GM23338 (cell line): ENCODE data around the gene GPNMB.

Source experiments
- CREB1 ChIP-seq: fragments of 250-450 bp; sonication (Bioruptor Pico); IDR thresholded peaks from 2 replicates; pipeline ENCODE4 v1.5.0; 2020; ENCODE audit warnings: low read depth, mild to moderate bottlenecking, moderate library complexity
- EZH2 ChIP-seq: fragments of 200-600 bp; sonication (generic); IDR thresholded peaks from one replicate; pipeline ENCODE4 v1.8.0; 2017; ENCODE audit warnings: antibody characterized with exemption, mild to moderate bottlenecking, low read depth; ENCODE audit not compliant: unreplicated experiment
- EZH2phosphoT487 ChIP-seq: fragments of 200-600 bp; sonication (generic); IDR thresholded peaks from one replicate; pipeline ENCODE4 v1.8.1; 2018; ENCODE audit warnings: antibody characterized with exemption; ENCODE audit not compliant: unreplicated experiment
- POLR2AphosphoS5 ChIP-seq: IDR thresholded peaks from 2 replicates; pipeline ENCODE4 v1.6.1; 2016; ENCODE audit warnings: antibody characterized with exemption, low read depth
- TF ChIP-seq, protein P1 (sequence below), 2 experiments: fragments of 200-600 bp in 1 of 2; sonication (generic) in 1 of 2; conservative IDR thresholded peaks; 2 replicates each; pipeline versions ENCODE4 v1.5.1 to v1.6.1; 2016 to 2017; ENCODE audit warnings: antibody characterized with exemption in 2 of 2, low read depth in 2 of 2, mild to moderate bottlenecking in 2 of 2, moderate library complexity in 1 of 2
- TF ChIP-seq, protein P2 (sequence below): IDR thresholded peaks from 2 replicates; pipeline ENCODE4 v1.6.1; 2016; ENCODE audit warnings: antibody characterized with exemption

DNA sequence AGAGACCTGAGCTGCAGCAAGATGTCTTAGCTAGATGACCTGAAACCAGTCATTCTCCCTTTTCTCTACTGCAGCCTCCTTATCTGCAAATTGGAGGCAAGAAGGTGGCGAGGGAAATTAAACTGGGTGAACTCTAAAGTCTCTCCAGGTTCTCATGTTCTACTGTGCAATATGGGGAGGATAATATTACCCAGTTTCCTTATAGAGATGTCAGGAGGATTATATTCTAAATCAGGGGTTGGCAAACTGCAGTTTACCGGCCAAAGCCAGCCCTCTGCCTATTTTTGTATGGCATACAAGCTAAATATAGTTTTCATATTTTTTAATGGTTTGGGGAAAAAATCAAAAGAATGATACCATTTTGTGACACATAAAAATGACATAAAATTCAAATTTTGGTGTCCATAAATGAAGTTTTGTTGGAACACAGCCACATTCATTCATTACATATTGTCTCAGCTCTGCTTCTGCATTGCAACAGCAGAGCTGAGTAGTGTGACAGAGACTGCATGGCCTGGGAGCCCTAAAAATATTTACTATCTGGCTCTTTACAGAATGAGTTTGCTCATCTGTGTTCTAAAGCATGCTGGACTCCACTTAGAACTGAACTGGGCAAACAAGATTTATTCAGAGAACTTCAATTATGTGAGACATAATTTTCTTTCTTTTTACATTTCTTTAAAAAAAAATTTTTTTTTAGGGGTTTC is 33.4 kb downstream of the GPNMB start:
- TF ChIP-seq EZH2 (no peak), POLR2AphosphoS5 (no peak), EZH2phosphoT487 (no peak), CREB1 (CRISPR knock-in tag) (no peak)
- TF ChIP-seq, protein P1, sequence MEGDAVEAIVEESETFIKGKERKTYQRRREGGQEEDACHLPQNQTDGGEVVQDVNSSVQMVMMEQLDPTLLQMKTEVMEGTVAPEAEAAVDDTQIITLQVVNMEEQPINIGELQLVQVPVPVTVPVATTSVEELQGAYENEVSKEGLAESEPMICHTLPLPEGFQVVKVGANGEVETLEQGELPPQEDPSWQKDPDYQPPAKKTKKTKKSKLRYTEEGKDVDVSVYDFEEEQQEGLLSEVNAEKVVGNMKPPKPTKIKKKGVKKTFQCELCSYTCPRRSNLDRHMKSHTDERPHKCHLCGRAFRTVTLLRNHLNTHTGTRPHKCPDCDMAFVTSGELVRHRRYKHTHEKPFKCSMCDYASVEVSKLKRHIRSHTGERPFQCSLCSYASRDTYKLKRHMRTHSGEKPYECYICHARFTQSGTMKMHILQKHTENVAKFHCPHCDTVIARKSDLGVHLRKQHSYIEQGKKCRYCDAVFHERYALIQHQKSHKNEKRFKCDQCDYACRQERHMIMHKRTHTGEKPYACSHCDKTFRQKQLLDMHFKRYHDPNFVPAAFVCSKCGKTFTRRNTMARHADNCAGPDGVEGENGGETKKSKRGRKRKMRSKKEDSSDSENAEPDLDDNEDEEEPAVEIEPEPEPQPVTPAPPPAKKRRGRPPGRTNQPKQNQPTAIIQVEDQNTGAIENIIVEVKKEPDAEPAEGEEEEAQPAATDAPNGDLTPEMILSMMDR (conservative IDR thresholded peaks at IDR 0.05; ENCODE audit: low read depth in 2 of 2): no peak
- TF ChIP-seq, protein P2, sequence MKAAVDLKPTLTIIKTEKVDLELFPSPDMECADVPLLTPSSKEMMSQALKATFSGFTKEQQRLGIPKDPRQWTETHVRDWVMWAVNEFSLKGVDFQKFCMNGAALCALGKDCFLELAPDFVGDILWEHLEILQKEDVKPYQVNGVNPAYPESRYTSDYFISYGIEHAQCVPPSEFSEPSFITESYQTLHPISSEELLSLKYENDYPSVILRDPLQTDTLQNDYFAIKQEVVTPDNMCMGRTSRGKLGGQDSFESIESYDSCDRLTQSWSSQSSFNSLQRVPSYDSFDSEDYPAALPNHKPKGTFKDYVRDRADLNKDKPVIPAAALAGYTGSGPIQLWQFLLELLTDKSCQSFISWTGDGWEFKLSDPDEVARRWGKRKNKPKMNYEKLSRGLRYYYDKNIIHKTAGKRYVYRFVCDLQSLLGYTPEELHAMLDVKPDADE: no peak
